B cell (primary cell): ENCODE results near the gene SPATA20. TPM values are rescaled to one million over a fixed set of nuclear protein-coding genes. Genes with fewer than 3 reads are reported as not detected.

Experiments used
- ATAC-seq: fragments of 200-7000 bp; cut with Tn5 transposase; one replicate; pipeline ENCODE4 v1.10.0; 2021; ENCODE audit warnings: low read depth, mild to moderate bottlenecking, moderate number of reproducible peaks, moderate library complexity
- CTCF ChIA-PET: fragments of 350-600 bp; sonication (Branson Sonifier 250); formaldehyde crosslinking; loops from one replicate; lab custom pipeline; 2021; ENCODE audit warnings: antibody characterized with exemption, inconsistent platforms; lab: Charles Lee
- POLR2A ChIA-PET: fragments of 350-600 bp; sonication (Branson Sonifier 250); formaldehyde crosslinking; loops from one replicate; lab custom pipeline; 2021; ENCODE audit warnings: antibody characterized with exemption; lab: Charles Lee
- DNase-seq: peaks from one replicate; pipeline ENCODE4 v3.0.0; 2013
- H2AFZ ChIP-seq: 2 replicates; pipeline ENCODE4 v1.6.1; 2012; ENCODE audit warnings: mild to moderate bottlenecking, low read depth, low read length; ENCODE audit not compliant: insufficient read depth, poor library complexity, severe bottlenecking
- H3K27ac ChIP-seq, 2 donors: 1 replicate in 1 of 2; 2 replicates in 1 of 2; pipeline ENCODE4 v1.5.1; 2012 to 2013; ENCODE audit warnings: low read length in 2 of 2, mild to moderate bottlenecking in 2 of 2, moderate library complexity in 1 of 2
- H3K27me3 ChIP-seq, 4 experiments: fragments of 200-600 bp in 1 of 4; sonication (generic) in 1 of 4; replicated peaks in 1 of 4; 1 replicate in 2 of 4; 2 replicates in 2 of 4; pipeline versions ENCODE4 v1.6.1 to v1.7.0; 2013 to 2016; ENCODE audit warnings: low read length in 3 of 4, mild to moderate bottlenecking in 2 of 4, mixed read lengths in 1 of 4, moderate library complexity in 1 of 4; ENCODE audit not compliant: insufficient read depth in 4 of 4, control insufficient read depth in 3 of 4; ENCODE audit errors: control extremely low read depth in 1 of 4
- H3K36me3 ChIP-seq, 2 experiments: replicated peaks in 1 of 2; 1 replicate in 1 of 2; 2 replicates in 1 of 2; pipeline versions ENCODE4 v1.6.1 to v1.7.1; 2013; ENCODE audit warnings: low read length in 1 of 2; ENCODE audit not compliant: insufficient read depth in 2 of 2, control insufficient read depth in 1 of 2; ENCODE audit errors: control extremely low read depth in 1 of 2, extremely low read depth in 1 of 2
- H3K4me1 ChIP-seq, 2 donors: fragments of 200-600 bp in 1 of 2; sonication (generic) in 1 of 2; 1 replicate in 1 of 2; 2 replicates in 1 of 2; pipeline versions ENCODE4 v1.5.1 to v1.6.1; 2013 to 2017; ENCODE audit warnings: low read length in 2 of 2; ENCODE audit not compliant: control insufficient read depth in 2 of 2, insufficient read depth in 2 of 2
- H3K4me2 ChIP-seq: replicated peaks from 2 replicates; pipeline ENCODE3; 2012; ENCODE audit warnings: mild to moderate bottlenecking, low read depth, low read length; ENCODE audit not compliant: poor library complexity, severe bottlenecking
- H3K4me3 ChIP-seq, 5 experiments: fragments of 200-600 bp in 1 of 5; sonication (generic) in 1 of 5; 1 replicate in 3 of 5; 2 replicates in 2 of 5; pipeline versions ENCODE4 v1.5.1 to v1.7.0; 2011 to 2016; ENCODE audit warnings: low read length in 4 of 5, mild to moderate bottlenecking in 4 of 5, low read depth in 2 of 5, control low read depth in 1 of 5, moderate library complexity in 1 of 5; ENCODE audit not compliant: insufficient read depth in 1 of 5; ENCODE audit errors: control extremely low read depth in 1 of 5, extremely low read depth in 1 of 5
- H3K79me2 ChIP-seq: fragments of 200-600 bp; sonication (generic); one replicate; pipeline ENCODE4 v1.6.0; 2016; ENCODE audit warnings: low read length; ENCODE audit not compliant: control insufficient read depth, insufficient read depth
- H3K9ac ChIP-seq: fragments of 200-600 bp; sonication (generic); 2 replicates; pipeline ENCODE4 v1.6.1; 2017; ENCODE audit warnings: mild to moderate bottlenecking, low read length, moderate library complexity
- H3K9me3 ChIP-seq, 3 donors: one replicate each; pipeline versions ENCODE4 v1.6.1 to v1.7.1; 2013; ENCODE audit warnings: low read length in 2 of 3; ENCODE audit not compliant: control insufficient read depth in 2 of 3, insufficient read depth in 1 of 3; ENCODE audit errors: control extremely low read depth in 1 of 3
- H4K20me1 ChIP-seq: 2 replicates; pipeline ENCODE4 v1.6.0; 2012; ENCODE audit warnings: mild to moderate bottlenecking, low read length; ENCODE audit not compliant: insufficient read depth, control insufficient read depth, poor library complexity, severe bottlenecking
- H3K27ac Mint-ChIP-seq: one replicate; pipeline ENCODE4 v1.8.0; 2021; ENCODE audit warnings: mixed read lengths
- H3K27me3 Mint-ChIP-seq: one replicate; pipeline ENCODE4 v1.8.0; 2021; ENCODE audit warnings: mixed read lengths
- H3K4me1 Mint-ChIP-seq: one replicate; pipeline ENCODE4 v1.8.0; 2021; ENCODE audit warnings: mixed read lengths
- H3K4me3 Mint-ChIP-seq: one replicate; pipeline ENCODE4 v1.8.0; 2021; ENCODE audit warnings: mixed read lengths
- H3K9me3 Mint-ChIP-seq: one replicate; pipeline ENCODE4 v1.8.0; 2022; ENCODE audit warnings: mixed read lengths; ENCODE audit not compliant: insufficient read depth
- EZH2 ChIP-seq: IDR thresholded peaks from 2 replicates; pipeline ENCODE4 v1.6.1; 2012; ENCODE audit warnings: borderline replicate concordance, low read depth, mild to moderate bottlenecking, moderate library complexity, low read length; ENCODE audit not compliant: insufficient read depth, poor library complexity, severe bottlenecking
- WGBS: methylation state at CpG from one replicate; pipeline ENCODE4 v1.1.5; 2013; ENCODE audit warnings: missing lambda C conversion rate; ENCODE audit not compliant: insufficient coverage; 5-methylcytosine and 5-hydroxymethylcytosine counted together
- intact Hi-C: fragments of 100-400 bp; cut with micrococcal nuclease; formaldehyde crosslinking; loops from one replicate; pipeline ENCODE4 v1.10.0; 2022
- polyA plus RNA-seq: library from polyadenylated mRNA; depleted of rRNA; stranded (reverse); fragments of >200 nt; gene quantifications from 2 replicates; pipeline ENCODE4 v1.2.3, GENCODE V29; 2012
- total RNA-seq, 2 donors: library from RNA; stranded (reverse); fragments of 120-200 nt in 1 of 2; gene quantifications; 1 replicate in 1 of 2; 2 replicates in 1 of 2; pipeline versions ENCODE4 v1.2.3 to v1.2.4, GENCODE V29; 2013 to 2022
- TF ChIP-seq, protein P1 (sequence below): fragments of 200-600 bp; IDR thresholded peaks from one replicate; pipeline ENCODE4 v1.8.0; 2022; ENCODE audit warnings: antibody characterized with exemption, mild to moderate bottlenecking

Gene SPATA20
- total and polyA plus RNA-seq, 2 donors (not counting 1 experiment from before 2014, with no cell fraction given): 61.7 to 68.5 TPM

DNA sequence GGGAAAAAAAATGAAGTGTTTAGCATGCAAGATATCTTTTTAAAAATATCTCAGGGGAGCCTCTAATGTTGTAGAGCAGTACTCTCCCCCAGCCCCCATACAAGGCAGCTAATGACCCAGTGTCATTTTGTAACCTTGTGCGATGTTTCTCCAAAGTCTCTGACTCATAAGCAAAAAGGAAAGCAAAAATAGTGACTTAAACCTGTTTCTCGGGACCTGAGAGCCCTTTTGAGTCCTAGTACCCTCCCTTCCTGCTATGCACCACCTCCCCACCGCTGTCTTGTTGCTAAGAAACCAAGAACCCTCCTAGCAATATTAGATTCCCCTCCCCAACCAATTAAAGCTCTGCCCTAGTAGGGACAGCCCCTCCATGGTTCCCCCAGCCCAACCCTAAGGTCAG is 35.9 kb upstream of the SPATA20 start:
- Histone ChIP-seq H4K20me1 (no peaks in the 10 kb centered on the region), H3K9me3 (peaks cover 0 to 2% (median 0%) of the 10 kb centered on the region in 3 donors), H3K27me3 (peaks cover 0 to 7% (median 3%) of the 10 kb centered on the region in 4 experiments), H3K4me2 (no peak overlapping the region), H3K79me2 (no peaks in the 10 kb centered on the region), H2AFZ (no peak overlapping the region), H3K4me1 (peaks cover 9 to 19% of the 10 kb centered on the region in 2 donors), H3K27ac (no peak overlapping the region), H3K4me3 (no peak overlapping the region), H3K9ac (no peak overlapping the region), H3K36me3 (no peaks in the 10 kb centered on the region)
- H3K4me1 Mint-ChIP-seq: peaks cover 28% of the 10 kb centered on the region
- no peaks in the 10 kb centered on the region for H3K9me3 Mint-ChIP-seq
- DNase-seq: no peak
- intact Hi-C loops: no loop called here
- CTCF ChIA-PET: interaction anchor here (1.0 to 1.9 kb wide), 4 partner anchors 8 to 114 kb away, joined by 3 to 5 read pairs (median 4); partner anchors contain the start of gene LRRC59
- H3K27ac Mint-ChIP-seq: no peak overlapping the region
- H3K4me3 Mint-ChIP-seq: no peak overlapping the region
- WGBS: 53% methylated on average over 2 of the region's 3 CpGs
- POLR2A ChIA-PET: no interaction called here
- no peaks in the 10 kb centered on the region for H3K27me3 Mint-ChIP-seq
- TF ChIP-seq EZH2: no peak
- TF ChIP-seq, protein P1, sequence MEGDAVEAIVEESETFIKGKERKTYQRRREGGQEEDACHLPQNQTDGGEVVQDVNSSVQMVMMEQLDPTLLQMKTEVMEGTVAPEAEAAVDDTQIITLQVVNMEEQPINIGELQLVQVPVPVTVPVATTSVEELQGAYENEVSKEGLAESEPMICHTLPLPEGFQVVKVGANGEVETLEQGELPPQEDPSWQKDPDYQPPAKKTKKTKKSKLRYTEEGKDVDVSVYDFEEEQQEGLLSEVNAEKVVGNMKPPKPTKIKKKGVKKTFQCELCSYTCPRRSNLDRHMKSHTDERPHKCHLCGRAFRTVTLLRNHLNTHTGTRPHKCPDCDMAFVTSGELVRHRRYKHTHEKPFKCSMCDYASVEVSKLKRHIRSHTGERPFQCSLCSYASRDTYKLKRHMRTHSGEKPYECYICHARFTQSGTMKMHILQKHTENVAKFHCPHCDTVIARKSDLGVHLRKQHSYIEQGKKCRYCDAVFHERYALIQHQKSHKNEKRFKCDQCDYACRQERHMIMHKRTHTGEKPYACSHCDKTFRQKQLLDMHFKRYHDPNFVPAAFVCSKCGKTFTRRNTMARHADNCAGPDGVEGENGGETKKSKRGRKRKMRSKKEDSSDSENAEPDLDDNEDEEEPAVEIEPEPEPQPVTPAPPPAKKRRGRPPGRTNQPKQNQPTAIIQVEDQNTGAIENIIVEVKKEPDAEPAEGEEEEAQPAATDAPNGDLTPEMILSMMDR: no peak
- ATAC-seq: no peak

DNA sequence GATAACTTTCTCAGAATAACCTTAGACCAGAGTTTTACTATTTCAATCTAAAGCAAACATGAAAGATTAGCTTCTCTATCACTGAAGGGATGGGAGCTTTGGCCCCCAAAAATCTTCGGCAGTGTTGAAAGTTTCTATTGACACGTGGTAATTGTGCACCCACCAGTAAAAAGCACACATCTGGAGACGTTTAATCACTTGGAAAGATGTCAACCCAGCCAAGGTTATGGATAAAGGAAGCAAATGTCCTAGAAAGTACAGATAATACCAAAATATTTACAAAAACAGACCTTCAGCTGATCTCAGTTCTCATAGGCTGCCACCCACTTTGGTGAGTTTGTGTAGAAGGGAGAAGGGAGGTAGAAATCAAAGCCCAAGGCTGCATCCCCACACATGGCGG is 33.5 kb upstream of the SPATA20 start:
- Histone ChIP-seq H2AFZ (no peak overlapping the region), H3K27ac (no peak overlapping the region), H3K36me3 (no peaks in the 10 kb centered on the region), H4K20me1 (no peaks in the 10 kb centered on the region), H3K9me3 (no peaks in the 10 kb centered on the region), H3K4me3 (no peak overlapping the region), H3K4me2 (no peak overlapping the region), H3K27me3 (peaks cover 0 to 7% (median 2%) of the 10 kb centered on the region in 4 experiments), H3K4me1 (peaks cover 7 to 13% of the 10 kb centered on the region in 2 donors), H3K9ac (no peak overlapping the region), H3K79me2 (no peaks in the 10 kb centered on the region)
- Mint-ChIP-seq H3K27ac (no peak overlapping the region), H3K9me3 (no peaks in the 10 kb centered on the region), H3K27me3 (no peaks in the 10 kb centered on the region), H3K4me3 (no peak overlapping the region), H3K4me1 (peaks cover 23% of the 10 kb centered on the region)
- 83% methylated on average over 1 of the region's 4 CpGs for WGBS
- ATAC-seq (no peak), DNase-seq (no peak)
- intact Hi-C loops: no loop called here
- TF ChIP-seq, protein P1: no peak
- no peak for TF ChIP-seq EZH2
- POLR2A ChIA-PET: interaction anchor here (0.6 kb wide), 1 partner anchor 128 kb away, joined by 3 read pairs; no protein-coding TSS in a partner anchor
- CTCF ChIA-PET: no interaction called here
